Progenitor cell of endocrine pancreas (in vitro differentiated cells): ENCODE measurements around the gene C20orf96. TPM values are rescaled to one million over a fixed set of nuclear protein-coding genes. Genes with fewer than 3 reads are reported as not detected.

Experiments used
- DNase-seq: peaks from one replicate; pipeline ENCODE4 v3.0.0; 2021; ENCODE audit warnings: low spot score; ENCODE audit not compliant: unreplicated experiment
- H3K27ac Mint-ChIP-seq: 2 replicates; pipeline ENCODE4 v1.8.0; 2021; ENCODE audit warnings: mild to moderate bottlenecking, moderate library complexity, mixed read lengths
- H3K27me3 Mint-ChIP-seq: 2 replicates; pipeline ENCODE4 v1.8.0; 2021; ENCODE audit warnings: mixed read lengths
- H3K36me3 Mint-ChIP-seq: 2 replicates; pipeline ENCODE4 v1.8.0; 2022; ENCODE audit warnings: mixed read lengths; ENCODE audit not compliant: insufficient read depth
- H3K4me1 Mint-ChIP-seq: 2 replicates; pipeline ENCODE4 v1.8.0; 2021; ENCODE audit warnings: low read depth, mixed read lengths
- H3K4me3 Mint-ChIP-seq: 2 replicates; pipeline ENCODE4 v1.8.0; 2021; ENCODE audit warnings: low read depth, mild to moderate bottlenecking, moderate library complexity, mixed read lengths
- H3K9me3 Mint-ChIP-seq: 2 replicates; pipeline ENCODE4 v1.8.0; 2021; ENCODE audit warnings: low read depth, mixed read lengths
- total RNA-seq: library from RNA; stranded (reverse); gene quantifications from 2 replicates; pipeline ENCODE4 v1.2.1, GENCODE V29; 2021
- TF ChIP-seq, protein P1 (sequence below): fragments of 200-600 bp; sonication (generic); IDR thresholded peaks from one replicate; pipeline ENCODE4 v1.5.0; 2021; ENCODE audit warnings: antibody characterized with exemption, mild to moderate bottlenecking; ENCODE audit not compliant: unreplicated experiment

The C20orf96 gene
- total RNA-seq, 1 donor from 2014 or later, result 69.9 TPM

GRCh38 chr20:242905-243304 lies 47.6 kb downstream of the C20orf96 start:
- Mint-ChIP-seq H3K9me3 (no peaks in the 10 kb centered on the region), H3K36me3 (no peaks in the 10 kb centered on the region), H3K27ac (no peak overlapping the region), H3K4me1 (no peaks in the 10 kb centered on the region), H3K27me3 (peaks cover 40% of the 10 kb centered on the region), H3K4me3 (no peak overlapping the region)
- TF ChIP-seq, protein P1, sequence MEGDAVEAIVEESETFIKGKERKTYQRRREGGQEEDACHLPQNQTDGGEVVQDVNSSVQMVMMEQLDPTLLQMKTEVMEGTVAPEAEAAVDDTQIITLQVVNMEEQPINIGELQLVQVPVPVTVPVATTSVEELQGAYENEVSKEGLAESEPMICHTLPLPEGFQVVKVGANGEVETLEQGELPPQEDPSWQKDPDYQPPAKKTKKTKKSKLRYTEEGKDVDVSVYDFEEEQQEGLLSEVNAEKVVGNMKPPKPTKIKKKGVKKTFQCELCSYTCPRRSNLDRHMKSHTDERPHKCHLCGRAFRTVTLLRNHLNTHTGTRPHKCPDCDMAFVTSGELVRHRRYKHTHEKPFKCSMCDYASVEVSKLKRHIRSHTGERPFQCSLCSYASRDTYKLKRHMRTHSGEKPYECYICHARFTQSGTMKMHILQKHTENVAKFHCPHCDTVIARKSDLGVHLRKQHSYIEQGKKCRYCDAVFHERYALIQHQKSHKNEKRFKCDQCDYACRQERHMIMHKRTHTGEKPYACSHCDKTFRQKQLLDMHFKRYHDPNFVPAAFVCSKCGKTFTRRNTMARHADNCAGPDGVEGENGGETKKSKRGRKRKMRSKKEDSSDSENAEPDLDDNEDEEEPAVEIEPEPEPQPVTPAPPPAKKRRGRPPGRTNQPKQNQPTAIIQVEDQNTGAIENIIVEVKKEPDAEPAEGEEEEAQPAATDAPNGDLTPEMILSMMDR, result no peak
- no peak for DNase-seq

DNA sequence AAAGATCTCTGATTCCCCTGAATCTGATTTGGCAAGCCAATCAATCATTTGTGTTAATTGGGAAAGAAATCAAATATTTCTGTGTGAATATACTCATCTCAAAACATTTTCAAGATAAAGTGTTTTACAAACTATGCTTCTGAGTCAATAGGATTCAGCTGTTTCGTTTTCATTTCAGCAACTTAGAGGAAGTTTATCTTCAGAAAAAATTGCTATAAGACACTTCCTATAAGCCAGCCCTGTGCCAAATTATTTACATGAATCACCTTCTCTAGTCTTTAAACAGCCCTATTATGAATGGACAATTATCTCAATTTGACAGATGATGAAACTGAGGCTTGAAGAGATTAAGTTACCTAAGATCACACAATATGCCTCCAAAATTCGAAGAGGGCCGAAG lies 52.6 kb downstream of the C20orf96 start:
- DNase-seq, result no peak
- Mint-ChIP-seq H3K4me1 (no peaks in the 10 kb centered on the region), H3K9me3 (no peaks in the 10 kb centered on the region), H3K27me3 (peaks cover 32% of the 10 kb centered on the region), H3K27ac (no peak overlapping the region), H3K36me3 (no peaks in the 10 kb centered on the region), H3K4me3 (no peak overlapping the region)
- TF ChIP-seq, protein P1, result no peak

DNA sequence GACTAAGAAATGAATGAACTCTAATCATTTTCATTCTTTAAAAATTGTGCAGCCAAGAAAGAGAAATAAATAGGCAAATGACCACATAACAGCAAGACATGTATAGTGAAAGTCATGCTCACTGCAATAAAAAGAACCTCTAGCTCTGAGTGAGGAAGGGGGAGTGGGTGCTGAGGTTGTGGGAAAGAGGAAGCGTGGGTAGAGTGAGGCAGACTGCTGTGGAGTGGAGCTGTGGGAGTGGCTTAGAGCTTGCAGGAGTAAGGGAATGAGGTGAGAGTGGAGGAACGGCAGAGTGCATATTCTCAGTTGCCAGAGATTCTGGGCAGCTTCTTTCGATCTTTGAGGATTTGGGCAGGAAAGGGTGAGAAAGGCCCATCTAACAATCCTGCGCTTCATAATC lies 53.1 kb downstream of the C20orf96 start:
- TF ChIP-seq, protein P1, result no peak
- Mint-ChIP-seq H3K27ac (no peak overlapping the region), H3K27me3 (peaks cover 27% of the 10 kb centered on the region), H3K4me3 (no peak overlapping the region), H3K4me1 (no peaks in the 10 kb centered on the region), H3K9me3 (no peaks in the 10 kb centered on the region), H3K36me3 (no peaks in the 10 kb centered on the region)
- no peak for DNase-seq

GRCh38 chr20:235891-236290 lies 54.7 kb downstream of the C20orf96 start:
- DNase-seq, result no peak
- no peaks in the 10 kb centered on the region for H3K9me3 Mint-ChIP-seq
- H3K4me1 Mint-ChIP-seq, result no peaks in the 10 kb centered on the region
- peaks cover 18% of the 10 kb centered on the region for H3K27me3 Mint-ChIP-seq
- H3K36me3 Mint-ChIP-seq, result no peaks in the 10 kb centered on the region
- TF ChIP-seq, protein P1, result no peak
- no peak overlapping the region for H3K27ac Mint-ChIP-seq
- no peak overlapping the region for H3K4me3 Mint-ChIP-seq

- no peaks in the 10 kb centered on the region for H3K4me1 Mint-ChIP-seq
- no peaks in the 10 kb centered on the region for H3K36me3 Mint-ChIP-seq
- H3K27me3 Mint-ChIP-seq, result peaks cover 29% of the 10 kb centered on the region
Measured at GRCh38 chr20:227439-228105, 63.0 kb downstream of the C20orf96 start.

More at GRCh38 chr20:227439-228105, 63.0 kb downstream of the C20orf96 start:
- Mint-ChIP-seq H3K9me3 (no peaks in the 10 kb centered on the region), H3K27ac (no peak overlapping the region), H3K4me3 (no peak overlapping the region)
- DNase-seq, result no peak
- TF ChIP-seq, protein P1, result no peak
